Spleen (tissue), 7 donors: ENCODE results near the gene LRRC8D.

Experiments
- CTCF ChIP-seq, 11 experiments: fragments of 200-600 bp in 7 of 11; fragments of 450-650 bp in 4 of 11; sonication (generic) in 4 of 11; IDR thresholded peaks in 8 of 11; conservative IDR thresholded peaks in 3 of 11; 1 replicate in 7 of 11; 2 replicates in 4 of 11; pipeline versions ENCODE4 v1.4.0 to v1.8.0; 2016 to 2021; ENCODE audit warnings: antibody characterized with exemption in 11 of 11, inconsistent platforms in 4 of 11, mild to moderate bottlenecking in 1 of 11
- POLR2A ChIP-seq, 3 donors: fragments of 450-650 bp; IDR thresholded peaks; one replicate each; pipeline ENCODE4 v1.5.1; 2017; ENCODE audit warnings: antibody characterized with exemption in 3 of 3, mild to moderate bottlenecking in 1 of 3
- POLR2AphosphoS5 ChIP-seq, 3 donors: sonication (generic); formaldehyde crosslinking; IDR thresholded peaks; one replicate each; pipeline ENCODE4 v1.5.1; 2017; ENCODE audit warnings: antibody characterized with exemption in 3 of 3
- donor health status: DM: no; HTN: no; CAD: no; lungs with moderate emphysema.
- donor health status: DM: no; HTN: no; CAD: no.
- donor health status: DM: no; HTN: no; CAD: no.

- TF ChIP-seq CTCF (IDR thresholded peaks at IDR 0.05 in 8 of 11, conservative IDR thresholded peaks at IDR 0.05 in 3 of 11) (no peak), POLR2AphosphoS5 (IDR thresholded peaks at IDR 0.05) (no peak), POLR2A (IDR thresholded peaks at IDR 0.05) (no peak)
Measured at GRCh38 chr1:89832496-89833127, 11.8 kb downstream of the LRRC8D start.
